ENCODE results near the gene MPPE1. TPM values are rescaled to one million over a fixed set of nuclear protein-coding genes. Genes with fewer than 3 reads are reported as not detected.

The MPPE1 gene
- total and polyA plus RNA-seq, 9 of the 15 experiments (the other 6 are each of a cell fraction or from before 2014, with no cell fraction given): 10.7 to 19.5 (median 13.3) TPM

- Histone ChIP-seq H3K79me2 (ENCODE audit: control insufficient read depth, insufficient read depth, low read length) (no peaks in the 10 kb centered on the region; the same call in 2 of the 3 replicates), H3K27me3 (ENCODE audit: control insufficient read depth in 2 of 2, insufficient read depth in 2 of 2, low read length in 2 of 2) (no peaks in the 10 kb centered on the region), H3K9me3 (replicated peaks; ENCODE audit: control insufficient read depth, insufficient read depth, low read depth, low read length) (no peaks in the 10 kb centered on the region), H3K27ac (ENCODE audit: extremely low read depth, low read depth, low read length) (peak overlapping the region; percentile 92), H3K9ac (ENCODE audit: insufficient read depth in 1 of 2, low read depth in 2 of 2, low read length in 2 of 2) (peak overlapping the region; percentile 85 to 94), H3K36me3 (ENCODE audit: control insufficient read depth, insufficient read depth, low read length) (no peaks in the 10 kb centered on the region), H3K4me3 (peak overlapping the region; percentile 50), H4K20me1 (replicated peaks; ENCODE audit: control insufficient read depth, insufficient read depth, low read length) (no peaks in the 10 kb centered on the region), H3K4me1 (replicated peaks in 1 of 2; ENCODE audit: control insufficient read depth in 2 of 2, insufficient read depth in 2 of 2, low read length in 2 of 2) (peaks cover 30 to 34% of the 10 kb centered on the region in 2 experiments), H3K4me2 (ENCODE audit: insufficient read depth, low read length) (peak overlapping the region; percentile 79), H3K9me1 (ENCODE audit: control insufficient read depth, insufficient read depth, low read length) (no peaks in the 10 kb centered on the region), H2AFZ (ENCODE audit: low read depth, low read length) (peak overlapping the region; percentile 90)
- DNase-seq (ENCODE audit: extremely low read depth in 1 of 4, low spot score in 3 of 4): peak; percentile 79 to 99 (median 82)
- peak; percentile 93 for FAIRE-seq
- POLR2A ChIA-PET: interaction anchor here (0.6 to 1.7 kb wide), 9 partner anchors 9 to 290 kb away, joined by 3 to 8 read pairs (median 3); no protein-coding TSS in a partner anchor
- BruUV-seq (replicated peaks): TSS peak; percentile 85
- in situ Hi-C loops (cut with MboI) (no loop called here), intact Hi-C loops (cut with micrococcal nuclease) (loop anchor here (2.0 kb wide), 1 partner anchor 33 kb away; the partner anchor contains the start of gene IMPA2)
- CTCF ChIA-PET (ENCODE audit: low intra/inter-chr PET ratio): no interaction called here
- ATAC-seq: peak; percentile 91
- WGBS (ENCODE audit: insufficient coverage, low coverage, missing lambda C conversion rate): 2% methylated on average over 37 of the region's 55 CpGs
- TF ChIP-seq, protein P1, sequence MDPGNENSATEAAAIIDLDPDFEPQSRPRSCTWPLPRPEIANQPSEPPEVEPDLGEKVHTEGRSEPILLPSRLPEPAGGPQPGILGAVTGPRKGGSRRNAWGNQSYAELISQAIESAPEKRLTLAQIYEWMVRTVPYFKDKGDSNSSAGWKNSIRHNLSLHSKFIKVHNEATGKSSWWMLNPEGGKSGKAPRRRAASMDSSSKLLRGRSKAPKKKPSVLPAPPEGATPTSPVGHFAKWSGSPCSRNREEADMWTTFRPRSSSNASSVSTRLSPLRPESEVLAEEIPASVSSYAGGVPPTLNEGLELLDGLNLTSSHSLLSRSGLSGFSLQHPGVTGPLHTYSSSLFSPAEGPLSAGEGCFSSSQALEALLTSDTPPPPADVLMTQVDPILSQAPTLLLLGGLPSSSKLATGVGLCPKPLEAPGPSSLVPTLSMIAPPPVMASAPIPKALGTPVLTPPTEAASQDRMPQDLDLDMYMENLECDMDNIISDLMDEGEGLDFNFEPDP (CRISPR knock-in tag; IDR thresholded peaks at IDR 0.05): no peak
- TF ChIP-seq NCOA1 (IDR thresholded peaks at IDR 0.05; ENCODE audit: low read depth): peak; percentile 45; the same call in 1 of the 2 replicates
- no peak for TF ChIP-seq GABPB2 (CRISPR knock-in tag; conservative IDR thresholded peaks at IDR 0.05)
- TF ChIP-seq ZBED1 (IDR thresholded peaks at IDR 0.05): 0 out of 2 replicates have a peak, but pooled peaks have one; percentile 46
- no peak for TF ChIP-seq NUFIP1 (IDR thresholded peaks at IDR 0.05; ENCODE audit: partially characterized antibody)
- TF ChIP-seq ZNF398 (CRISPR knock-in tag; IDR thresholded peaks at IDR 0.05): no peak
- peak; percentile 87 to 95; a peak in 3 of 4 replicates for TF ChIP-seq RCOR1 (IDR thresholded peaks at IDR 0.05; ENCODE audit: borderline replicate concordance in 1 of 2, low read depth in 2 of 2, low read length in 2 of 2)
- TF ChIP-seq TFE3 (CRISPR knock-in tag; IDR thresholded peaks at IDR 0.05): peak; percentile 6; the same call in 1 of the 2 replicates
- peak; percentile 35 for TF ChIP-seq SP2 (IDR thresholded peaks at IDR 0.05; ENCODE audit: extremely low read depth, low read depth, low read length, poor library complexity, severe bottlenecking)
- no peak for TF ChIP-seq ZC3H8 (IDR thresholded peaks at IDR 0.05)
- TF ChIP-seq RNF219 (CRISPR knock-in tag; IDR thresholded peaks at IDR 0.05): no peak
- TF ChIP-seq GABPA (tag; conservative IDR thresholded peaks at IDR 0.05; ENCODE audit: low read depth): peak; percentile 56
- no peak for TF ChIP-seq ARID2 (IDR thresholded peaks at IDR 0.05)
Observed at GRCh38 chr18:11947214-11948191, 39.4 kb upstream of the MPPE1 start.
